ENCODE results near the gene POLR2A.

Gene POLR2A

DNA sequence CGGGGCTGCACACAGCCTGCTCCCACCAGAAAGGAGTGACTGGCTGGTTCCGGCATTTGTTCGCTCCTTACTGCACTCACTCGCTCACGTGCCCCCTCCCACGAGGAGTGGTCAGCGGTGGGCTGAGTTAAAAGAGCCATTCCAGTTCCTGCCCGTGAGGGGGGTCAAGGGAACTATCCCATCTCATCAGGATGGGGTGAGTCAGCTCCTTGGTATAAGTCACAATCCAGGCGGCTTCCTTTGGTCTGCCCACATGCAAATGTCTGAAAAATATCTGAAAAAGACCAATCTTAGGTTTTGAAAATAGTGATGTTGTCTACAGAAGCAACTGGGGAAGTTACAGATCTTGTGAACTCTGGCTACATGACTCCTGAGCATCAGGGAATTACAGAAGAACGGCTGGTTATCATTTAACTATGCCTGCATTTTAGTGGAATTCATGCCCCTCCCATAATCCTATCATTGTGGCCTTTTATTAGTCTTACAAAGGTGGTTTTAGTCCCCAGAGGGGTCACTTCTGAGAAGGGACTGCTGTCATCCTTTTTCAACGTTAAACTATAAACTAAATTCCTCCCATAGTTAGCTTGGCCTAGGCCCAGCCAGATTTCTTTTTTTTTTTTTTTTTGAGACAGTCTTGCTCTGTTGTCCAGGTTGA is 54.9 kb downstream of the POLR2A start:
- TF ChIP-seq, protein P1, sequence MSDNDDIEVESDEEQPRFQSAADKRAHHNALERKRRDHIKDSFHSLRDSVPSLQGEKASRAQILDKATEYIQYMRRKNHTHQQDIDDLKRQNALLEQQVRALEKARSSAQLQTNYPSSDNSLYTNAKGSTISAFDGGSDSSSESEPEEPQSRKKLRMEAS (IDR thresholded peaks at IDR 0.05; ENCODE audit: low read depth, low read length): no peak
- TF ChIP-seq POLR2A (IDR thresholded peaks at IDR 0.05; ENCODE audit: extremely low read depth, insufficient read length) (no peak), MYC (IDR thresholded peaks at IDR 0.05; ENCODE audit: low read depth, low read length) (no peak)
- TF ChIP-seq, protein P2, sequence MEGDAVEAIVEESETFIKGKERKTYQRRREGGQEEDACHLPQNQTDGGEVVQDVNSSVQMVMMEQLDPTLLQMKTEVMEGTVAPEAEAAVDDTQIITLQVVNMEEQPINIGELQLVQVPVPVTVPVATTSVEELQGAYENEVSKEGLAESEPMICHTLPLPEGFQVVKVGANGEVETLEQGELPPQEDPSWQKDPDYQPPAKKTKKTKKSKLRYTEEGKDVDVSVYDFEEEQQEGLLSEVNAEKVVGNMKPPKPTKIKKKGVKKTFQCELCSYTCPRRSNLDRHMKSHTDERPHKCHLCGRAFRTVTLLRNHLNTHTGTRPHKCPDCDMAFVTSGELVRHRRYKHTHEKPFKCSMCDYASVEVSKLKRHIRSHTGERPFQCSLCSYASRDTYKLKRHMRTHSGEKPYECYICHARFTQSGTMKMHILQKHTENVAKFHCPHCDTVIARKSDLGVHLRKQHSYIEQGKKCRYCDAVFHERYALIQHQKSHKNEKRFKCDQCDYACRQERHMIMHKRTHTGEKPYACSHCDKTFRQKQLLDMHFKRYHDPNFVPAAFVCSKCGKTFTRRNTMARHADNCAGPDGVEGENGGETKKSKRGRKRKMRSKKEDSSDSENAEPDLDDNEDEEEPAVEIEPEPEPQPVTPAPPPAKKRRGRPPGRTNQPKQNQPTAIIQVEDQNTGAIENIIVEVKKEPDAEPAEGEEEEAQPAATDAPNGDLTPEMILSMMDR (IDR thresholded peaks at IDR 0.05; ENCODE audit: low read depth, low read length): no peak
- no peak for DNase-seq (ENCODE audit: low read depth)
- H3K4me3 ChIP-seq (ENCODE audit: low read depth, low read length): no peak overlapping the region

GRCh38 chr17:7541074-7541621 is 57.0 kb downstream of the POLR2A start:
- H3K4me3 ChIP-seq (ENCODE audit: low read depth, low read length): no peak overlapping the region
- DNase-seq (ENCODE audit: low read depth): no peak
- TF ChIP-seq POLR2A (IDR thresholded peaks at IDR 0.05; ENCODE audit: extremely low read depth, insufficient read length) (no peak), MYC (IDR thresholded peaks at IDR 0.05; ENCODE audit: low read depth, low read length) (no peak)
- TF ChIP-seq, protein P1 (IDR thresholded peaks at IDR 0.05; ENCODE audit: low read depth, low read length): no peak
- TF ChIP-seq, protein P2 (IDR thresholded peaks at IDR 0.05; ENCODE audit: low read depth, low read length): no peak

GRCh38 chr17:7544911-7545310 is 60.7 kb downstream of the POLR2A start:
- no peak for DNase-seq (ENCODE audit: low read depth)
- no peak overlapping the region for H3K4me3 ChIP-seq (ENCODE audit: low read depth, low read length)
- TF ChIP-seq, protein P2 (IDR thresholded peaks at IDR 0.05; ENCODE audit: low read depth, low read length): no peak
- TF ChIP-seq, protein P1 (IDR thresholded peaks at IDR 0.05; ENCODE audit: low read depth, low read length): no peak
- TF ChIP-seq MYC (IDR thresholded peaks at IDR 0.05; ENCODE audit: low read depth, low read length) (no peak), POLR2A (IDR thresholded peaks at IDR 0.05; ENCODE audit: extremely low read depth, insufficient read length) (no peak)

GRCh38 chr17:7548585-7549400 is 64.6 kb downstream of the POLR2A start, which contains the start of gene TNFSF12:
TNFSF12 (plus strand) TSS chr17:7549058; CDS start chr17:7549154, 96 bp downstream.
- DNase-seq (ENCODE audit: low read depth): peak; percentile 36
- TF ChIP-seq, protein P2 (IDR thresholded peaks at IDR 0.05; ENCODE audit: low read depth, low read length): no peak
- TF ChIP-seq MYC (IDR thresholded peaks at IDR 0.05; ENCODE audit: low read depth, low read length) (no peak), POLR2A (IDR thresholded peaks at IDR 0.05; ENCODE audit: extremely low read depth, insufficient read length) (no peak)
- TF ChIP-seq, protein P1 (IDR thresholded peaks at IDR 0.05; ENCODE audit: low read depth, low read length): no peak
- peak within 1 kb of the TSS; percentile 34 for H3K4me3 ChIP-seq (ENCODE audit: low read depth, low read length)
